Activated T-helper 1 cell treated with anti-CD3 and anti-CD28 coated beads, Interleukin-2, amount 50 U/mL, for 16 hours (primary cell): ENCODE measurements around the gene RAI1.

ENCODE experiments used
- DNase-seq, 2 donors: peaks; one replicate each; pipeline ENCODE4 v3.0.0-alpha.2; 2020; ENCODE audit warnings: low read depth in 1 of 2, low spot score in 1 of 2

RAI1 gene

DNA sequence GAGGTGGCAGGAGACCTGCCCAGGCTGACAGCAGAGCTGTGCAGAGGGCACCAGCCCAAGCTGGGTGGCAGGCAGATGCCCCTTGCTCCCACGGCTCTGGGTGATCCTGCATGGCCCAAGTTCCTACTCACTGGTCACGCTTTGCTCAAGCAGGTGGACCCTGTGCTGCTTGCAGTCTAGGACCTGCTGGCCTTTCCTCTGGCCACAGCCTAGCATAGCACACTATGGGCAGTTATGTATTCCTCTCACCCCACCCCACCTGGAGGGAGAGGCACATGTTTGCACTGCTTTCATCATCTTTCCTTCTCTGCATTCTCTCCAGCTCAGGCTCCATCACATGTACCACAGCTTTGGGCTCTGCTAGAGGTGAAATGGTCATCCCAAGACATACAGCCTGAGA is 175.1 kb downstream of the RAI1 start:
- no peak for DNase-seq

- no peak for DNase-seq
Measured at GRCh38 chr17:17857496-17857895, 176.2 kb downstream of the RAI1 start.

DNA sequence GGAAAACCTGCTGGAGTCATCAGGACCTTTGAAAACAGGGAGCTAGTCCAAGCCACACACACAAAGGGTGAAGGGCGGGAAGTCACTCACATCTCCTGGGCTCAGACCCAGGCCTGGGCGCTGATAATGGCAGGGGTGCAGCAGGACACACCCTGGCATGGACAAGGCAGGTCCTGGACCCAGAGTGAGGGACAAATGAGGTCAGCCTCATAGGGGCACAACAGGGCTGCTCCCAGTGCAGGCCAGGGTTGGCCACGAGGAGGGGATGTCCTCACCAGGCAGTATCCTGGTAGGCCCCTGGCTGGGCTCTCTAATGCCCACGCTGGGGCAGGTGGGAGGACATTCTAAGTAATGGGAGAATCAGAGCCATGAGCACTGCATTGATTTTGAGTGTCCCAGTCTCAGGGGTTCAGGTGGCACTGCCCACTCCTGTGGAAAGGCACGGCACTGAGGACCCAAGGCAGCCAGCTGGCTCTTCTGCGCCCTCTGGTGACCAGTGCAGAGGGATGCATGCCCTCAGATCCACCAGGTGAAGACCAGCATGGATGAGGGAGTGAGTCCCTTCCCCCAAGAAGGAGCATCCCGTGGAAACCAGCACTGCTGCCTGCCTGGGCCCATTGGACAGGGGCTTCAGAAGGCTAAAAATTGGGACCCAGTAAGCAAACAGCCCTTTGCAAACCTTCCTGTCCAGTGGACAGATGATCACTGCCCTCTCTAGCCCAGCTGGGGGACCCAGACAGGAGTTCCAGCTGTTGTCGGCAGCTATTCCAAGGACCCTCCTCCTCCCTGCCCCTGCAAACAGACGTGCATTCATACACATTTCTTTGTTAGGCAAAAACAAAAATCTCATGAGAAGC is 178.9 kb downstream of the RAI1 start:
- DNase-seq: peak; percentile 32 to 60

DNA sequence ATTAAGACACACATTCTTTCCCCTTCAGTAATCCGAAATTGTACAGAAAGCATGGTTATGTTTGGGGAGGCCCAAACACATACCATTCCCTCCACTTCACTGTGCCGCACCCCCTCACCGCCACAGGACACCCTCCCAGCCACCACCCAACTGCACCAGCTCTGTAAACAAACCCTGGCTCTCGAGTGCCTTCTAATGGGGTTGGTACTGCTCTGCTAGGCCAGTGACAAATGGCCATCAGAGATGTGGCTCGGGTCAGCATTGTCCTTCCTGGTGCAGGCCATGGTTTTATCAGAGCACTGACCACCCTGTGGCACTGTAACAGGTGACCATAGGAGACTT is 179.5 kb downstream of the RAI1 start:
- DNase-seq: no peak
